H54 (cell line): ENCODE data around the gene RTF2.
"Not testable (repeated sequence)": the region's sequence is repeated elsewhere in the genome, so short reads cannot be mapped to it uniquely, and the experiment has no call there.

Experiments used
- DNase-seq: peaks from one replicate; pipeline ENCODE4 v3.0.0; 2011; ENCODE audit warnings: low spot score, mixed read lengths; ENCODE audit not compliant: insufficient read length
- FAIRE-seq: peaks from 3 replicates; lab custom pipeline; 2011; peaks lifted over from hg19 to GRCh38; lab: Jason Lieb, UNC
- POLR2A ChIP-seq: IDR thresholded peaks from 2 replicates; pipeline ENCODE4 v1.6.1; 2011; ENCODE audit warnings: low read depth, mild to moderate bottlenecking, low read length

The RTF2 gene

DNA sequence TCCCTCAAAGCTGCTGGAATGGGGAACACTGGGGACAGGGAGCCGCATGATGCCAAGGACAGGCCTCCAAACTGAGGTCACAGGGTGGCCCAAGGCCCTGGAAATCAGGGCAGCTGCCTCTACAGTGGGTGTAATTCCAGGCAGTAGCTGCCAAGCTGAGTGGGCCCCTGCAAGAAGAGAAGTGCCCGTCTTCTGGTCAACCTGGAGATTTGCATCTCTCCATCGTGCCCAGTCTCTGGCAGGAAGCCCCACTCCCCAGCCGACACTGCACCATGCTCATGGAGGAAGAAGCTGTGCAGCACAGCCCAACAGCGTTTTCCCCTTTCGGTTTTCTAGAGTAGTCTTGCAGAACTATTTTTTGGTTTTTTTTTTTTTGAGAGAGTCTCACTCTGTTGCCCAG is 53.9 kb downstream of the RTF2 start:
- DNase-seq (no peak), FAIRE-seq (no peak)
- no peak for TF ChIP-seq POLR2A

- not testable (repeated sequence) for DNase-seq, FAIRE-seq
Measured at GRCh38 chr20:56524444-56524843, 56.0 kb downstream of the RTF2 start, which contains the start of gene FAM209A. FAM209A (plus strand) TSS chr20:56524744; CDS start chr20:56524809, 65 bp downstream.

DNA sequence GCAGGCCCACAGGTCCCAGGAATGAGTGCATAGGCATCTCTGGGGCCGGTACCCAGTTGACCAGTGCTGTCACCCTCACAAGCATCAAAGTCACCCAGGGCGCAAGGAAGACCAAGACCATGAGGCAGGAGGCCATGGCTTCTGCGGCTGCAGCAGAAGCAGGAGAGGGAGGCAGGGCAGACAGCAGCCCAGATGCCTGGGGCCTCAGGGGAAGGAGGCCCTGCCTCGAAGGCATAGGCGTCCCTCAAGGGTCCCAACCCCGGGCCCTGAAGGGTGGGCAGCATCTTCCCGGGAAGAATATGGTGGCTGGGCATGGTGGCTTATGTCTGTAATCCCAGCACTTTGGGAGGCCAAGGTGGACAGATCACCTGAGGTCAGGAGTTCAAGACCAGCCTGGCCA is 59.1 kb downstream of the RTF2 start:
- FAIRE-seq (no peak), DNase-seq (no peak)
- no peak for TF ChIP-seq POLR2A

- not testable (repeated sequence) for DNase-seq, FAIRE-seq
Measured at GRCh38 chr20:56532946-56533345, 64.5 kb downstream of the RTF2 start, which contains the start of gene FAM209B. FAM209B (plus strand) TSS chr20:56533246; CDS start chr20:56533342, 96 bp downstream.

DNA sequence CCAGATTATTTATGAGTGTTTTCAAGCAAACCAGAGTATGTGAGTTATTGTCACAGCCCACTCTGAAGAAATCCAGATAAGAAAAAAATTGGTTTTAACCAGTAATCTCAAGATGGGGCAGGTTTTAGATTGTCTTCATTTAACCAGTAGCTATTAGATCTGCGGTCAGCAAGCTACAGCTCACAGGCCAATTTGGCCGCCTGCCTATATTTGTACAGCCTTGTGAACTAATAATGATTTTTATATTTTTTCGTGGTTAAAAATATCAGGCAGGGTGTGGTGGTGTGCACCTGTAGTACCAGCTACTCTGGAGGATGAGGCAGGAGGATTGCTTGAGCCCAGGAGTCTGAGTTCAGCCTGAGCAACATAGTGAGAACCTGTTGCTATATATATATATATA is 69.6 kb downstream of the RTF2 start:
- TF ChIP-seq POLR2A, result no peak
- DNase-seq (no peak), FAIRE-seq (no peak)

GRCh38 chr20:56540415-56540814 is 72.0 kb downstream of the RTF2 start:
- no peak for TF ChIP-seq POLR2A
- peak; percentile 18 for DNase-seq
- no peak for FAIRE-seq

DNA sequence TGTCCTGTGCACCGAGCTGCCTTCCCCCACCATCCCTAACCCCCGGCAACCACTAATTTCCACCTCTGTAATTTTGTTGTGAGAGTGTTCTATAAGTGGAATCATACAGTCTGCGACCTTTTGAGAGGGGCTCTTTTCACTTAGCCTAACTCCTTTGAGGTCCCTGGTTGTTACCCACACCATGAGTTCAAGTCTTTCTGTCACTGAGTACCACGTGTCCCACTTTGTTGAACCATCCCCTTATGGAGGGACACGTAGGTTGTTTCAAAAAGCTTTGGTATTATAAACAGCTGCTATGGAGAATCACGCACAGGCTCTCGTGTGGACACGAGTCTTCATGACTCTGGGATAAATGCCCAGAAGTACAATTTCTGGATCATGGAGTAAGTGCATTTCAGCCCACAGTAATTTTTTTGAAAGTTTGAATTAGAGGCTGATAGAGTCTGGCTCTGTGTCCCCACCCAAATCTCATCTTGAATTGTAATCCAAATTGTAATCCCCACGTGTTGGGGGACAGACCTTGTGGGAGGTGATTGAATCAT is 74.1 kb downstream of the RTF2 start:
- no peak for FAIRE-seq
- no peak for DNase-seq
- TF ChIP-seq POLR2A, result no peak

DNA sequence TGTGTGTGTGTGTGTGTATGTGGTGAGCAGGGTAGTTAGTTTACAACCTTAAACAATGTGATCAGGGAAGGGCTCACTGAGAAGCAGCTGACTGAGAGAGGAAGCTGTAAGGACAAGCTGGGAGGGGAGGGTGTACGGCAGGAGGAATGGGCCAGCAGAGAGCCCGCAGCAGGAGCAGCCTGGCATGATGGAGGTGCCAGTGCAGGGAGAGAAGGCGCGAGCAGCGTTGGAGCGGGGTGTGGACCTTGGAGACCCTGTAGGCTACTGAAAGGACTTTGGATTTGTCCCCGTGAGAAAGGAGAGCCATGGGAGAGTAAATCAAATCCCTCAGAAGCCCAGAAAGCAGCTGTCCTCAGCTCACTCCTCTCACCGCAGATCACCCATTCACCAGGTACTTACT is 83.1 kb downstream of the RTF2 start:
- DNase-seq (no peak), FAIRE-seq (no peak)
- TF ChIP-seq POLR2A, result no peak

GRCh38 chr20:56552911-56553629 is 84.6 kb downstream of the RTF2 start:
- no peak for FAIRE-seq

GRCh38 chr20:56554869-56555268 is 86.4 kb downstream of the RTF2 start:
- no peak for TF ChIP-seq POLR2A
- DNase-seq, result peak; percentile 70
- no peak for FAIRE-seq

More at GRCh38 chr20:56552911-56553629, 84.6 kb downstream of the RTF2 start:
- no peak for TF ChIP-seq POLR2A
- no peak for DNase-seq

DNA sequence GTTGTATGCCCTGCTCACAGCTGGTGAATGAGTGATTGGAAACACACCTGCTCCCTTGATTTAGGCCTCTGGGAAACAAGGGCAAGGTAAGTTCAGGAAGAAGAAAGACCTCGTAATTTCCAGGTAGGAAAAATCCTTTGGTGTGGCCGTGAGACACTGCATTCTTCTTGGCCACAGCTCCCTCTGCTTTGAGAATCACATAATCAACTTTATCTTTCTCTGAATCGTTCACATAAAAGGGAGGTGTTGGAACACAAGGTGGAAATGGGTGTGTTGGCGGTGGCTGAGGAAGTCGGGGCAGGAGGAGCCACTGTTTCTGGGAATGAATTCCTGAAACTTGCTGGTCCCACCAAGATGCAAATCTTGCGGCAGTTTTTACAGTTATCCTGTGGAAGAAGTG is 90.5 kb downstream of the RTF2 start:
- DNase-seq (no peak), FAIRE-seq (no peak)
- no peak for TF ChIP-seq POLR2A

- not testable (repeated sequence) for FAIRE-seq, DNase-seq
Measured at GRCh38 chr20:56564526-56564925, 96.1 kb downstream of the RTF2 start.

- DNase-seq, result no peak
- TF ChIP-seq POLR2A, result no peak
- no peak for FAIRE-seq
Measured at GRCh38 chr20:56565511-56565910, 97.1 kb downstream of the RTF2 start.

DNA sequence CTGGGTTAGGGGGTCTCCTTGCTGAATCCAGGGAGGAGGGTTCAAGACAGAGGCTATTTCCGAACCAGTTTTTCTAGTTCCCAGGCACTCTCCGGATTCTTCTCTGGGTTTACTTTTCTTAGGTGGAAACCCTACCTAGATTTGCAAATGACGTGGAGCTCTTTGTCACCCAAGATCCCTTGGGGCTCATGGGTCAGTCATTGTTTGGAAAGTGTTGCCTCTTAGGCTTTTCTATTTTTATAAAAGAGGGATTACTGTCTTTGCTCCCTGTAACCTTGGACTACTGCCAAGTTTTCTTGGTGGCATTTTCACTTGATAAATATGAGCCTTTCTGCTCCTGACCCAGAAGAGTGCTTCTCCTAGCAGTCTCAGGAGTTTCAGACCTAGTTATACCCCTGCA is 98.2 kb downstream of the RTF2 start:
- DNase-seq (no peak), FAIRE-seq (no peak)
- no peak for TF ChIP-seq POLR2A
